ENCODE data around the gene MAML1. TPM values are rescaled to one million over a fixed set of nuclear protein-coding genes. Genes with fewer than 3 reads are reported as not detected.

The MAML1 gene
- total RNA-seq, 2 donors from 2014 or later: 18.1 to 18.2 TPM

- WGBS, 2 donors: 44 to 57% methylated on average over 15 to 18 of the region's 19 CpGs
- H3K9me3 ChIP-seq: no peaks in the 10 kb centered on the region
- no peak for TF ChIP-seq CTCF (IDR thresholded peaks at IDR 0.05)
- TF ChIP-seq POLR2A (IDR thresholded peaks at IDR 0.05): peak in 1 of 3 donors; percentile 37
- intact Hi-C loops (cut with DNase I): no loop called here
- H3K4me1 ChIP-seq: peaks cover 50% of the 10 kb centered on the region
- DNase-seq (peak; percentile 48 to 82 (median 61)), ATAC-seq (no peak)
- no peak within 1 kb of the TSS for H3K4me3 ChIP-seq
- peak within 1 kb of the TSS; percentile 32 to 95 (median 84) for H3K27ac ChIP-seq
- H3K36me3 ChIP-seq (replicated peaks in 1 of 2; ENCODE audit: insufficient read depth in 1 of 2, low read depth in 2 of 2): no peaks in the 10 kb centered on the region
- no peaks in the 10 kb centered on the region for H3K27me3 ChIP-seq
These were observed 61.0 kb downstream of the MAML1 start, which contains the start of gene LTC4S for GRCh38 chr5:179793468-179794139. Gene LTC4S, plus strand, starts transcription at chr5:179793986. Its CDS starts 95 bp downstream, at chr5:179794081.

GRCh38 chr5:179794171-179794570 is 61.5 kb downstream of the MAML1 start:
- H3K27ac ChIP-seq: peak overlapping the region in 3 of 4 donors; percentile 65 to 87 (median 82)
- ATAC-seq: no peak
- no peak for TF ChIP-seq POLR2A (IDR thresholded peaks at IDR 0.05)
- no peak for TF ChIP-seq CTCF (IDR thresholded peaks at IDR 0.05)
- no peaks in the 10 kb centered on the region for H3K27me3 ChIP-seq
- H3K4me3 ChIP-seq: no peak overlapping the region
- H3K9me3 ChIP-seq: no peaks in the 10 kb centered on the region
- peaks cover 0 to 5% of the 10 kb centered on the region in 2 donors for H3K36me3 ChIP-seq (replicated peaks in 1 of 2; ENCODE audit: insufficient read depth in 1 of 2, low read depth in 2 of 2)
- DNase-seq: no peak
- intact Hi-C loops (cut with DNase I): no loop called here
- 78 to 83% methylated on average over 3 of the region's 3 CpGs for WGBS, 2 donors
- H3K4me1 ChIP-seq: peaks cover 50% of the 10 kb centered on the region

DNA sequence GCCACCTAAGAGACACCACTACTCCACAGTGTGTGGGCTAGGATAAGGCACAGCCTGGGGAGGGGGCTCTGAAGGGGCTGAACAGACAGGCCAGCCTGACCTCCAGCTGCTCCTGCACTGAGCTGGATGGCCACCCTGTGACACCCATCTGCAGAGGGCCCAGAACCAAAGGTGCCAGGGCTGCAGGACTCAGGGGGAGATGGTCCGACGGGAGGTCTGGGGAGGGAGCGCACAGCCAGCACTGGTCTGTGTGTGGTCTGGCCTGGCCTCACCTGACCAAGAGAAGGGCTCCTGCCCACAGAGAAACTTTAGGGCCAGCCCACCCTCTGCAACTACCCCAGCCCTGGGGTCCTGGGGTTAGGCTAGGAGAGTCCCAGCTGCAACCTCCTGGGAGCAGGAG is 62.0 kb downstream of the MAML1 start:
- intact Hi-C loops (cut with DNase I): no loop called here
- Histone ChIP-seq H3K9me3 (no peaks in the 10 kb centered on the region), H3K4me1 (peaks cover 50% of the 10 kb centered on the region), H3K27ac (peak overlapping the region in 2 of 4 donors; percentile 82 to 87), H3K36me3 (replicated peaks in 1 of 2; ENCODE audit: insufficient read depth in 1 of 2, low read depth in 2 of 2) (peaks cover 0 to 9% of the 10 kb centered on the region in 2 donors), H3K4me3 (no peak overlapping the region), H3K27me3 (no peaks in the 10 kb centered on the region)
- ATAC-seq: no peak
- no peak for TF ChIP-seq CTCF (IDR thresholded peaks at IDR 0.05)
- no peak for TF ChIP-seq POLR2A (IDR thresholded peaks at IDR 0.05)
- DNase-seq: peak in 1 of 4 donors; percentile 17
- WGBS, 2 donors: 90% methylated on average over 3 of the region's 3 CpGs; no CpG with 5 or more reads in 1 of the 2 donors

DNA sequence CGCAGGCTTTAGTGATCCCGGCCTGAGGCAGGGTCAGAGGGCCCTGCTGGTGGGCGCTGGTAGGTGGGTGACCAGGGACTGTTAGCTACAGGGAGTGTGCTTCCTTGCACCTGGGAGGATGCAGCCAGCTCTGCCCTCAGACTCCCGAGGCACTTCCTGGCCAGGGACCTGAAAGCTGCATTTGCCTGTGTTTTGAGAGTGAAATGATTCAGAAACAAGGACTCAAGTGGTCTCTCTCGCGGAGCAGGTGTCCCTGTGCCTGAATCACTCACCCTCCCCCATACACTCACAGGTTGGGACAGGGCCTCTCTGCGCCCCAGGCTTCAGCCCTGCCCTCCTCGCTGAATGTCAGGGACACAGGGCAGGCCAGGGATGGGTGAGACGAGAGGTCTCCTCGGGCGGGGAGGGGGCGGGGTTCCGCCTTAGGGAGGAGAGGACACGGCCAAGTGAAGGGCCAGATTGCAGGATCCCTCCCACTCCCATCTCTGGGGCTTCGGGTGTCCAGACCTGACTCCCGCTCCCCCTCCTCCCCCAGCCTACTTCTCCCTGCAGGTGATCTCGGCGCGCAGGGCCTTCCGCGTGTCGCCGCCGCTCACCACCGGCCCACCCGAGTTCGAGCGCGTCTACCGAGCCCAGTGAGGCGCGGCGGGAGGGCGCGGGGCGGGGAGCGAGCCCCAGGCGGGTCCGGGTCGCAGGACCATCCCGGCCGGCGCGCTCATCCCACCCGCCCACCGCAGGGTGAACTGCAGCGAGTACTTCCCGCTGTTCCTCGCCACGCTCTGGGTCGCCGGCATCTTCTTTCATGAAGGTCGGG is 62.6 kb downstream of the MAML1 start:
- 5 to 21% methylated on average over 6 to 53 of the region's 53 CpGs for WGBS, 2 donors
- peak; percentile 33 to 45 (median 44) for DNase-seq
- Histone ChIP-seq H3K36me3 (replicated peaks in 1 of 2; ENCODE audit: insufficient read depth in 1 of 2, low read depth in 2 of 2) (peaks cover 0 to 14% of the 10 kb centered on the region in 2 donors), H3K27me3 (no peaks in the 10 kb centered on the region), H3K27ac (peak overlapping the region; percentile 82 to 95 (median 87)), H3K9me3 (no peaks in the 10 kb centered on the region), H3K4me3 (peak overlapping the region; percentile 5 to 33), H3K4me1 (peaks cover 50% of the 10 kb centered on the region)
- TF ChIP-seq CTCF (IDR thresholded peaks at IDR 0.05) (no peak), POLR2A (IDR thresholded peaks at IDR 0.05) (no peak)
- intact Hi-C loops (cut with DNase I): no loop called here
- ATAC-seq: peak; percentile 2

Data from body of pancreas (tissue), 4 donors.